ENCODE results near the gene MT1F. TPM values are rescaled to one million over a fixed set of nuclear protein-coding genes. Genes with fewer than 3 reads are reported as not detected.

The MT1F gene
- total and polyA plus RNA-seq, 2 donors (not counting 1 experiment from before 2014, with no cell fraction given): 4.3 to 5.3 TPM

DNA sequence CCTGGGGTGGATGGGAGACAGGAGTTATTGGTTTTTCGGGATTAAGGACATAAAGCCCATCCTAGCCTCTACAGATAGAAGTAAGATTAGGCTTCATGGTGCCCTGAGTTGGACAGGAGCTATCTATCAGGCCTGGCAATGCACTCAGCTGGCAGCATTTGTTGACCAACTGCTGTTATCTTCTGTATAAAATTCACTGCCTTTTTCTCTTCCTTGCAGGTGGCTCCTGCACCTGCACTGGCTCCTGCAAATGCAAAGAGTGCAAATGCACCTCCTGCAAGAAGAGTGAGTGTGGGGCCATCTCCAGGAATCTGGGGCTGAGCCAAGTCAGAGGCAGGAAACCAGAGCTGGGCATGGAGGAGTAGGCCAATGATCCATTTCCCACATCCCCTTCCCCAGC, 18.7 kb upstream of the MT1F start:
- peaks cover 0 to 72% (median 31%) of the 10 kb centered on the region in 4 experiments for H3K27me3 ChIP-seq (replicated peaks in 1 of 4; ENCODE audit: control extremely low read depth in 1 of 4, control insufficient read depth in 3 of 4, insufficient read depth in 4 of 4, low read length in 3 of 4)
- TF ChIP-seq, protein P1, sequence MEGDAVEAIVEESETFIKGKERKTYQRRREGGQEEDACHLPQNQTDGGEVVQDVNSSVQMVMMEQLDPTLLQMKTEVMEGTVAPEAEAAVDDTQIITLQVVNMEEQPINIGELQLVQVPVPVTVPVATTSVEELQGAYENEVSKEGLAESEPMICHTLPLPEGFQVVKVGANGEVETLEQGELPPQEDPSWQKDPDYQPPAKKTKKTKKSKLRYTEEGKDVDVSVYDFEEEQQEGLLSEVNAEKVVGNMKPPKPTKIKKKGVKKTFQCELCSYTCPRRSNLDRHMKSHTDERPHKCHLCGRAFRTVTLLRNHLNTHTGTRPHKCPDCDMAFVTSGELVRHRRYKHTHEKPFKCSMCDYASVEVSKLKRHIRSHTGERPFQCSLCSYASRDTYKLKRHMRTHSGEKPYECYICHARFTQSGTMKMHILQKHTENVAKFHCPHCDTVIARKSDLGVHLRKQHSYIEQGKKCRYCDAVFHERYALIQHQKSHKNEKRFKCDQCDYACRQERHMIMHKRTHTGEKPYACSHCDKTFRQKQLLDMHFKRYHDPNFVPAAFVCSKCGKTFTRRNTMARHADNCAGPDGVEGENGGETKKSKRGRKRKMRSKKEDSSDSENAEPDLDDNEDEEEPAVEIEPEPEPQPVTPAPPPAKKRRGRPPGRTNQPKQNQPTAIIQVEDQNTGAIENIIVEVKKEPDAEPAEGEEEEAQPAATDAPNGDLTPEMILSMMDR (IDR thresholded peaks at IDR 0.05): no peak
- TF ChIP-seq EZH2 (IDR thresholded peaks at IDR 0.05; ENCODE audit: borderline replicate concordance, insufficient read depth, low read depth, low read length, poor library complexity, severe bottlenecking): no peak
- POLR2A ChIA-PET: interaction anchor here (0.6 kb wide), 1 partner anchor 449 kb away, joined by 3 read pairs; no protein-coding TSS in a partner anchor

DNA sequence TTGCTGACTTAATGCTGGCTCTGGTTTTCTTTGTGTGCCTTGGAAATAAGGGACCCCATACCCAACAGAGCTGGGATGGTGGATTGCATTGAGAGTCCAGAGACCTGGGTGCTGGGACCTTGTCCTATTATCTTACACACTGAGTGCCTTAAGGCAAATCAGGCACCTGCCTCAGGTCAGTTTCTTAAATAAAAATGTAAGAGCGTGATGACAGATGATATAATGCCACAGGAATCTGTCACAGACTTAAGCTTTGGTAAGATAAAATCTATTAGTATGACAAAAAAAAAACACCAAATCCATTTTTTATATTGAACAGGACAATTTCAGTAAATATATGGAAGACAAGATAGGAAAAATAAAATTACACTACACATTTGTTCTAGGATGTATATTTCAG, 17.7 kb upstream of the MT1F start:
- Mint-ChIP-seq H3K27ac (no peak overlapping the region), H3K9me3 (ENCODE audit: insufficient read depth) (no peaks in the 10 kb centered on the region), H3K4me3 (no peak overlapping the region), H3K4me1 (peaks cover 29% of the 10 kb centered on the region), H3K27me3 (peaks cover 74% of the 10 kb centered on the region)
- intact Hi-C loops (cut with micrococcal nuclease): no loop called here
- Histone ChIP-seq H3K9me3 (ENCODE audit: control extremely low read depth in 1 of 3, control insufficient read depth in 2 of 3, insufficient read depth in 1 of 3, low read length in 2 of 3) (peaks cover 0 to 4% (median 0%) of the 10 kb centered on the region in 3 donors), H3K4me2 (replicated peaks; ENCODE audit: low read depth, low read length, poor library complexity, severe bottlenecking) (no peak overlapping the region), H3K27me3 (replicated peaks in 1 of 4; ENCODE audit: control extremely low read depth in 1 of 4, control insufficient read depth in 3 of 4, insufficient read depth in 4 of 4, low read length in 3 of 4) (peaks cover 0 to 71% (median 24%) of the 10 kb centered on the region in 4 experiments), H3K79me2 (ENCODE audit: control insufficient read depth, insufficient read depth, low read length) (no peaks in the 10 kb centered on the region), H3K36me3 (replicated peaks in 1 of 2; ENCODE audit: control extremely low read depth in 1 of 2, control insufficient read depth in 1 of 2, extremely low read depth in 1 of 2, insufficient read depth in 2 of 2, low read length in 1 of 2) (no peaks in the 10 kb centered on the region), H3K4me3 (ENCODE audit: control extremely low read depth in 1 of 5, extremely low read depth in 1 of 5, insufficient read depth in 1 of 5, low read depth in 2 of 5, low read length in 4 of 5) (no peak overlapping the region), H3K27ac (ENCODE audit: low read length in 2 of 2) (no peak overlapping the region), H3K4me1 (ENCODE audit: control insufficient read depth in 2 of 2, insufficient read depth in 2 of 2, low read length in 2 of 2) (peaks cover 21 to 37% of the 10 kb centered on the region in 2 donors), H2AFZ (ENCODE audit: insufficient read depth, low read depth, low read length, poor library complexity, severe bottlenecking) (no peak overlapping the region), H3K9ac (ENCODE audit: low read length) (no peak overlapping the region), H4K20me1 (ENCODE audit: control insufficient read depth, insufficient read depth, low read length, poor library complexity, severe bottlenecking) (no peaks in the 10 kb centered on the region)
- no peak for DNase-seq
- ChIA-PET POLR2A (no interaction called here), CTCF (no interaction called here)
- ATAC-seq (ENCODE audit: low read depth): no peak
- no CpG with 5 or more reads among the region's 1 CpG for WGBS (ENCODE audit: insufficient coverage)
- TF ChIP-seq, protein P1 (IDR thresholded peaks at IDR 0.05): no peak
- no peak for TF ChIP-seq EZH2 (IDR thresholded peaks at IDR 0.05; ENCODE audit: borderline replicate concordance, insufficient read depth, low read depth, low read length, poor library complexity, severe bottlenecking)

More for the DNA sequence above, 18.7 kb upstream of the MT1F start:
- Histone ChIP-seq H3K4me3 (ENCODE audit: control extremely low read depth in 1 of 5, extremely low read depth in 1 of 5, insufficient read depth in 1 of 5, low read depth in 2 of 5, low read length in 4 of 5) (no peak overlapping the region), H3K4me1 (ENCODE audit: control insufficient read depth in 2 of 2, insufficient read depth in 2 of 2, low read length in 2 of 2) (peaks cover 27 to 41% of the 10 kb centered on the region in 2 donors), H3K27ac (ENCODE audit: low read length in 2 of 2) (no peak overlapping the region), H3K4me2 (replicated peaks; ENCODE audit: low read depth, low read length, poor library complexity, severe bottlenecking) (no peak overlapping the region), H3K79me2 (ENCODE audit: control insufficient read depth, insufficient read depth, low read length) (no peaks in the 10 kb centered on the region), H3K9me3 (ENCODE audit: control extremely low read depth in 1 of 3, control insufficient read depth in 2 of 3, insufficient read depth in 1 of 3, low read length in 2 of 3) (peaks cover 0 to 7% (median 0%) of the 10 kb centered on the region in 3 donors), H3K9ac (ENCODE audit: low read length) (no peak overlapping the region), H3K36me3 (replicated peaks in 1 of 2; ENCODE audit: control extremely low read depth in 1 of 2, control insufficient read depth in 1 of 2, extremely low read depth in 1 of 2, insufficient read depth in 2 of 2, low read length in 1 of 2) (no peaks in the 10 kb centered on the region), H2AFZ (ENCODE audit: insufficient read depth, low read depth, low read length, poor library complexity, severe bottlenecking) (no peak overlapping the region), H4K20me1 (ENCODE audit: control insufficient read depth, insufficient read depth, low read length, poor library complexity, severe bottlenecking) (no peaks in the 10 kb centered on the region)
- H3K9me3 Mint-ChIP-seq (ENCODE audit: insufficient read depth): no peaks in the 10 kb centered on the region
- no peak for ATAC-seq (ENCODE audit: low read depth)
- H3K4me3 Mint-ChIP-seq: no peak overlapping the region
- CTCF ChIA-PET: no interaction called here
- no peak for DNase-seq
- intact Hi-C loops (cut with micrococcal nuclease): loop anchor here (10.0 kb wide), 1 partner anchor 46 kb away; the partner anchor contains the start of gene MT1X
- H3K27ac Mint-ChIP-seq: no peak overlapping the region
- H3K27me3 Mint-ChIP-seq: peaks cover 74% of the 10 kb centered on the region
- H3K4me1 Mint-ChIP-seq: peaks cover 31% of the 10 kb centered on the region
- no CpG with 5 or more reads among the region's 1 CpG for WGBS (ENCODE audit: insufficient coverage)
